Right cardiac atrium (tissue), 5 donors: Measurements from ENCODE around the gene PDE4D. TPM values are rescaled to one million over a fixed set of nuclear protein-coding genes. Genes with fewer than 3 reads are reported as not detected.
"Not testable (repeated sequence)": the region's sequence is repeated elsewhere in the genome, so short reads cannot be mapped to it uniquely, and the experiment has no call there.

ENCODE experiments used
- ATAC-seq, 2 donors: fragments of 200-7000 bp; cut with Tn5 transposase; one replicate each; pipeline versions ENCODE4 v1.8.0 to v1.9.1; 2020; ENCODE audit warnings: moderate library complexity in 2 of 2, mild to moderate bottlenecking in 1 of 2
- DNase-seq, 3 donors: peaks; one replicate each; pipeline ENCODE4 v3.0.0-alpha.2; 2020
- H3K27ac ChIP-seq: one replicate; pipeline ENCODE4 v1.5.1; 2013; ENCODE audit warnings: mild to moderate bottlenecking, low read length, control low read depth, moderate library complexity
- H3K27me3 ChIP-seq: one replicate; pipeline ENCODE4 v1.6.1; 2013; ENCODE audit not compliant: control insufficient read depth, insufficient read depth
- H3K4me1 ChIP-seq: one replicate; pipeline ENCODE4 v1.6.1; 2013; ENCODE audit warnings: low read length; ENCODE audit not compliant: control insufficient read depth, insufficient read depth
- H3K4me3 ChIP-seq: one replicate; pipeline ENCODE4 v1.5.1; 2013; ENCODE audit warnings: low read length, control low read depth
- H3K9me3 ChIP-seq: one replicate; pipeline ENCODE4 v1.6.1; 2013; ENCODE audit warnings: low read length; ENCODE audit not compliant: control insufficient read depth
- WGBS: extraction: QIAGEN DNeasy Blood & Tissue Kit; methylation state at CpG from one replicate; pipeline ENCODE4 v1.1.7; 2013; 5-methylcytosine and 5-hydroxymethylcytosine counted together
- intact Hi-C, 4 donors: fragments of 100-400 bp; cut with DNase I; formaldehyde crosslinking; loops; one replicate each; pipeline versions ENCODE4 v1.11.0 to v1.14.0; 2022 to 2023
- polyA plus RNA-seq: library from polyadenylated mRNA; stranded (reverse); fragments of 200-250 nt; gene quantifications from one replicate; pipeline ENCODE4 v1.2.3, GENCODE V29; 2013
- total RNA-seq, 4 donors: library from RNA; stranded (reverse); fragmentation: NEBNext Ultra II Directional; extraction: Animal tissue kit (Norgen Biotek cat#: 25700); gene quantifications; one replicate each; pipeline ENCODE4 v1.2.1, GENCODE V29; 2021
- donor health status: healthy with polysubstance abuse.
- donor health status: DM: no; HTN: yes; CAD: no.
- donor health status: DM: no; HTN: no; CAD: no.
- donor health status: DM: no; HTN: yes; CAD: no; lungs with severe emphysema.
- donor health status: DM: yes; HTN: yes; CAD: no.

Gene PDE4D
- total and polyA plus RNA-seq, 5 donors = 13.2 to 104 (median 38.8) TPM

- H3K27me3 ChIP-seq, DNase-seq, intact Hi-C loops, H3K4me1 ChIP-seq, H3K27ac ChIP-seq, H3K4me3 ChIP-seq, ATAC-seq, H3K9me3 ChIP-seq: not testable (repeated sequence)
- WGBS = 93% methylated on average over 3 of the region's 3 CpGs
Measured at GRCh38 chr5:59056599-59056998, 836.9 kb downstream of the PDE4D start.

GRCh38 chr5:59055745-59056448 is 837.6 kb downstream of the PDE4D start:
- Histone ChIP-seq H3K9me3 (no peaks in the 10 kb centered on the region), H3K27me3 (no peaks in the 10 kb centered on the region), H3K4me1 (no peaks in the 10 kb centered on the region), H3K4me3 (no peak overlapping the region), H3K27ac (no peak overlapping the region)
- DNase-seq (no peak), ATAC-seq (no peak)
- intact Hi-C loops = no loop called here
- WGBS = 97% methylated on average over 9 of the region's 9 CpGs

- WGBS = 86% methylated on average over 3 of the region's 3 CpGs
- no peak for ATAC-seq
- Histone ChIP-seq H3K4me1 (no peaks in the 10 kb centered on the region), H3K27me3 (no peaks in the 10 kb centered on the region), H3K27ac (no peak overlapping the region), H3K4me3 (no peak overlapping the region), H3K9me3 (no peaks in the 10 kb centered on the region)
- intact Hi-C loops = no loop called here
- DNase-seq = no peak
Measured at GRCh38 chr5:59054963-59055528, 838.5 kb downstream of the PDE4D start.

- Histone ChIP-seq H3K27me3 (no peaks in the 10 kb centered on the region), H3K9me3 (no peaks in the 10 kb centered on the region), H3K4me1 (no peaks in the 10 kb centered on the region), H3K4me3 (no peak overlapping the region), H3K27ac (no peak overlapping the region)
- ATAC-seq (no peak), DNase-seq (no peak)
- intact Hi-C loops = no loop called here
- 93% methylated on average over 3 of the region's 3 CpGs for WGBS
Measured at GRCh38 chr5:59051951-59052350, 841.6 kb downstream of the PDE4D start.

- Histone ChIP-seq H3K27me3 (no peaks in the 10 kb centered on the region), H3K4me3 (no peak overlapping the region), H3K27ac (no peak overlapping the region), H3K4me1 (no peaks in the 10 kb centered on the region), H3K9me3 (no peaks in the 10 kb centered on the region)
- ATAC-seq (no peak), DNase-seq (no peak)
- intact Hi-C loops = no loop called here
- WGBS = 38% methylated on average over 2 of the region's 2 CpGs
Measured at GRCh38 chr5:59049095-59049494, 844.4 kb downstream of the PDE4D start.

- WGBS = 32% methylated on average over 7 of the region's 7 CpGs
- intact Hi-C loops = no loop called here
Measured at GRCh38 chr5:59042201-59043055, 851.1 kb downstream of the PDE4D start.

GRCh38 chr5:59041355-59041754 is 852.2 kb downstream of the PDE4D start:
- H3K4me1 ChIP-seq = peaks cover 2% of the 10 kb centered on the region
- H3K9me3 ChIP-seq = no peaks in the 10 kb centered on the region
- 87% methylated on average over 1 of the region's 1 CpG for WGBS
- intact Hi-C loops = no loop called here
- no peaks in the 10 kb centered on the region for H3K27me3 ChIP-seq
- H3K27ac ChIP-seq = no peak overlapping the region
- H3K4me3 ChIP-seq = no peak overlapping the region
- ATAC-seq = no peak
- DNase-seq = no peak

More at GRCh38 chr5:59042201-59043055, 851.1 kb downstream of the PDE4D start:
- Histone ChIP-seq H3K27me3 (no peaks in the 10 kb centered on the region), H3K27ac (peak overlapping the region; percentile 36), H3K9me3 (no peaks in the 10 kb centered on the region), H3K4me3 (no peak overlapping the region), H3K4me1 (peaks cover 2% of the 10 kb centered on the region)
- ATAC-seq = no peak
- peak; percentile 77 to 89 (median 78) for DNase-seq

GRCh38 chr5:59040804-59041201 is 852.7 kb downstream of the PDE4D start:
- 60% methylated on average over 2 of the region's 2 CpGs for WGBS
- Histone ChIP-seq H3K4me1 (peaks cover 2% of the 10 kb centered on the region), H3K27ac (no peak overlapping the region), H3K9me3 (no peaks in the 10 kb centered on the region), H3K27me3 (no peaks in the 10 kb centered on the region), H3K4me3 (no peak overlapping the region)
- DNase-seq (no peak), ATAC-seq (no peak)
- intact Hi-C loops = no loop called here

GRCh38 chr5:59040024-59040803 is 853.3 kb downstream of the PDE4D start:
- peak; percentile 50 to 67 for ATAC-seq
- peak overlapping the region; percentile 61 for H3K4me3 ChIP-seq
- H3K27me3 ChIP-seq = no peaks in the 10 kb centered on the region
- intact Hi-C loops = no loop called here
- H3K4me1 ChIP-seq = peaks cover 2% of the 10 kb centered on the region
- H3K9me3 ChIP-seq = no peaks in the 10 kb centered on the region
- WGBS = 25% methylated on average over 13 of the region's 13 CpGs
- H3K27ac ChIP-seq = peak overlapping the region; percentile 80
- peak in 2 of 3 donors; percentile 34 to 60 for DNase-seq

GRCh38 chr5:59039296-59040023 is 854.1 kb downstream of the PDE4D start:
- peaks cover 2% of the 10 kb centered on the region for H3K4me1 ChIP-seq
- peak overlapping the region; percentile 61 for H3K4me3 ChIP-seq
- WGBS = under 1% methylated on average over 87 of the region's 87 CpGs
- peak overlapping the region; percentile 80 for H3K27ac ChIP-seq
- no peaks in the 10 kb centered on the region for H3K27me3 ChIP-seq
- ATAC-seq (peak; percentile 82 to 86), DNase-seq (peak; percentile 92 to 95 (median 93))
- intact Hi-C loops = loop anchor here in 3 of 4 donors (5.0 to 10.0 kb wide), 4 partner anchors 88 to 325 kb away; no protein-coding TSS in a partner anchor
- no peaks in the 10 kb centered on the region for H3K9me3 ChIP-seq
